DND-41 (cell line): ENCODE data around the gene ATP6V1C2.

Experiments used
- CTCF ChIP-seq: IDR thresholded peaks from 2 replicates; pipeline ENCODE4 v1.5.1; 2012; ENCODE audit warnings: borderline replicate concordance, low read length, moderate library complexity, mild to moderate bottlenecking; ENCODE audit not compliant: poor library complexity, severe bottlenecking; ENCODE audit errors: extremely low read depth
- EZH2 ChIP-seq: IDR thresholded peaks from 3 replicates; pipeline ENCODE4 v1.6.1; 2012; ENCODE audit warnings: borderline replicate concordance, low read depth, mild to moderate bottlenecking, moderate library complexity, low read length, inconsistent platforms; ENCODE audit not compliant: severe bottlenecking

DNA sequence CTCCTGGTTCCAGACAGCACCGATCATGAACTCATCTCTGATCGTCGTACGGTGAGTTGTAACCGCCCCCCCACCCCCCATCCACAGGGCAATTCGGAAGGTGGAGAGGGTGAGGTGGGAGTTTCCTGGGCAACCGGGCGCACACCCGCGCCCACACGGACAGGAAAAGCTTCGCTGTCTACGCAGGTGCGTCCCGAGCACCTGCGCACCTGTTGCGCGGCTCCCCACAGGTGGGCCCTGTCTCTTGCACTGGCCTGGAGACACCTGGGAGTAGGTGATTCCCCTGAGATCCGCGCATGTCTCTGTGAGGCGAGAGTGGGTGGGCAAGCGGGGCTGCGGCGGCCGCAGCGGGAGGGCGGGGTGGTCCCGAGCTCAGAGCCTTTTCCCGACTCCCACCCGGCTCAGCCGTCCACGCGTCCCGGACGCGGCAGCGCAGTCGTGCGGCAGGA is 459 bp upstream of the ATP6V1C2 start:
- TF ChIP-seq CTCF, result no peak
- no peak for TF ChIP-seq EZH2
